GM10847 (cell line): ENCODE measurements around the gene CDK12.

ENCODE experiments used
- POLR2A ChIP-seq: IDR thresholded peaks from 2 replicates; pipeline ENCODE4 v1.6.1; 2011; ENCODE audit not compliant: insufficient read length; ENCODE audit errors: extremely low read depth

CDK12 gene

GRCh38 chr17:39569126-39569525, 107.8 kb downstream of the CDK12 start:
- no peak for TF ChIP-seq POLR2A

DNA sequence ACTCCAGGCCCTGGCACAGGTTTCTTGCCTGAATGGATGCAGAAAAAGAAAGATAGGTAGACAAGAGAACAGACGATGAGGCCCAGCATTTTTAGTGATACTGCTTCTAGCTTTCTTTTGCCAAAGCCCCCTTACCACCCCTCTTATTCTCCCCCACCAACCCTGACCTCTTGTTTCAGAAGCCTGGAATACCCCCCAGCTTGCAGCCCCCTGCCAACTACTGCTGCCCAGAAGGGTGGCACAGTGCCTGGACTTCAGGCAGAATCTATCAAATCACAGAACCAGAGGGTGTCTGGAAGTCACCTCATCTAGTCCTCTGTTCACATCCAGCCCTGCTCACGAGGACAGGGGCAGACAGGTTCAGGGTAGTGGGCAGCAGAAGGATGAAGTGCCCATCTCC, 110.8 kb downstream of the CDK12 start:
- TF ChIP-seq POLR2A, result no peak

GRCh38 chr17:39573447-39574298, 112.4 kb downstream of the CDK12 start:
- TF ChIP-seq POLR2A, result no peak

- no peak for TF ChIP-seq POLR2A
These were observed 114.9 kb downstream of the CDK12 start for GRCh38 chr17:39576187-39576586.

- no peak for TF ChIP-seq POLR2A
These were observed 117.0 kb downstream of the CDK12 start for GRCh38 chr17:39578272-39578671.

DNA sequence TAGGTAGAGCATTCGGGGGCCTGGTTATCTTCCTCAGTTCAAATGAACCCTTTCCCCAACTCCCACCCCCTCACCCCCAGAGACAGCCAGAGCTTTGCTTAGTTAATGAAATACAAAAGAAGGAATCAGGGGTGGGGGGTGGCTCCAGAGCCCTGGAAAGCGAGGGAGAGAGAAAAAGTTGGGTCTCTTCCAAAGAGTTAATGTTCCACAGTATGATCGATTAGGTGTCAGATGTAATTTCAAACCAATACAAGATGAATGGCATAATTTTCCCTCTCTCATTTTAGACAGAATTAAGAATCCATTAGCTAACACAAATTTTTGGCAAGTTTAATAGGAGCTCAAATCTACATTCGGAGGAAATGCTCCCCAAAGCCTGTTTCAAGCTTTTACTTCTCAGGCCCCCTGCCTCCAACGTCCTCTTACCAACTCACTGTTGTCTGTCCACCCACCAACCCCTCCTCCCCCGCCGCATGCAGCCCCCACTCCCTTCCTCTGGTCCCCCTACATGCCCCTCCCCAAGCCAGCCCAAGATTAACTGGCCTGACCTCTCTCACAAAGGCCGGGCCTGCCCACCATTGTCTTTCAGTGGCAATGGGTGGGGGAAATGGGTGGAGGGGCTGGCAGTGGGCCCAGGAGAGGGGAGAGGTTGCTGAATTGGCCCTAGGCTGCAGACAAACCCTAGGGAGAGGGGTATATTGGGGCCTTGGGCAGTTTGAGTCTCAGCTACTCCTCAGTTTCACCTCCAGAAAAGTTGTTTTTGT, 118.2 kb downstream of the CDK12 start:
- TF ChIP-seq POLR2A, result no peak

GRCh38 chr17:39580082-39580468, 118.8 kb downstream of the CDK12 start:
- TF ChIP-seq POLR2A, result no peak

DNA sequence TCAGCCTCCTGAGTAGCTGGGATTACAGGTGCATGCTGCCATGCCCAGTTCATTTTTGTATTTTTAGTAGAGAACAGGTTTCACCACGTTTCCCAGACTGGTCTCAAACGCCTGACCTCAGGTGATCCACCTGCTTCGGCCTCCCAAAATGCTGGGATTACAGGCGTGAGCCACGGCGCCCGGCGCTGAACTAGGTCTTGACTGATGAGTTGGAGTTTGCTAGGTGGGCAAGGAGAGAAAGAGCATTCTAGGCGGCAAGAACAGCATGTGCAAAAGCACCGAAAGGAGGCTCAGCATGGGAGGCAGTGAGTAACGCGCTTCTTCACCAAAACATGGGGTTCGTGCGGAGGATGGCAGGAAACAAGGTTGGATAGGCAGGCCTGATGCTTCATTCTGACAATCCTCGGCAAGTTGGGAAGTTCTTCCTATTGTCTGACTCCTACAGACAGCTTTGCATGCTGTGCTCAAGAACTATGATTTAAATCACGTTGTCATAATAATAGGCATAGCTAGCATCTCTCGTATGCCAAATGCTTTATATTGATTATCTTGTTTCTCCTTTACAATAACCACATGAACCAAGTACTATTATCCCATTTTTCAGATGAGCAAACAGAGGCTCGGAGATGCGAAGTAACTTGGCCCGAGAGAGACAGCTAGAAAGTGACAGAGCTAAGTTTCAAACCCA, 119.9 kb downstream of the CDK12 start:
- TF ChIP-seq POLR2A, result no peak

- TF ChIP-seq POLR2A, result no peak
These were observed 120.4 kb downstream of the CDK12 start for GRCh38 chr17:39581759-39582085.

DNA sequence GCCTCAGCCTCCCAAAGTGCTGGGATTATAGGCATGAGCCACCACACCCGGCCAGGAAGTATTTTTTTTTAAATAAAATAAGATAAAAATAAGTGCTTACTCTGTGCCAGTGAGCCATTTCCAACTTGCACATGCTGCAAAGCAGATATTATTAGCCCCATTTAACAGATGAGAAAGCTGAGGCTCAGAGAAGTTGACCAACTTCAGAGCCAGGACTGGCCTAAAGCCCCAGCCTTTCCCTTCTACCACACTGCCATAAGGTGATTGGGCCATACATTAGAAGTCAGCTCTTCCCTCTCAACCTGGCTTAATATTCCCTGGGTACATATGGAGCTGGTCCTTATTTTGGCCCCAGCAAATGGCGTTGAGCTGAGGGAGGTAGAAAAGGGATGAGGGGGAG, 121.4 kb downstream of the CDK12 start:
- no peak for TF ChIP-seq POLR2A
